ENCODE data around the gene GPC6.

GPC6 gene

GRCh38 chr13:94454334-94454733 is 1227.7 kb downstream of the GPC6 start:
- Histone ChIP-seq H3K4me3 (ENCODE audit: control insufficient read depth in 1 of 7, extremely low read depth in 1 of 7, insufficient read depth in 4 of 7, low read depth in 2 of 7, low read length in 6 of 7) (no peak overlapping the region), H3K4me1 (ENCODE audit: control extremely low read depth in 1 of 4, control insufficient read depth in 4 of 4, insufficient read depth in 4 of 4, low read length in 3 of 4) (no peaks in the 10 kb centered on the region), H3K27ac (ENCODE audit: insufficient read depth in 1 of 2, low read depth in 1 of 2, low read length in 2 of 2, poor library complexity in 1 of 2, severe bottlenecking in 2 of 2) (no peak overlapping the region), H3K27me3 (replicated peaks in 2 of 5; ENCODE audit: control insufficient read depth in 4 of 5, insufficient read depth in 5 of 5, low read length in 4 of 5) (no peaks in the 10 kb centered on the region), H3K9me3 (ENCODE audit: control extremely low read depth in 1 of 5, control insufficient read depth in 4 of 5, insufficient read depth in 2 of 5, low read depth in 1 of 5, low read length in 4 of 5) (no peaks in the 10 kb centered on the region), H3K36me3 (ENCODE audit: control insufficient read depth in 4 of 4, insufficient read depth in 4 of 4, low read length in 3 of 4) (no peaks in the 10 kb centered on the region)
- ChIA-PET POLR2A (no interaction called here), CTCF (no interaction called here)
- no peak for DNase-seq

- POLR2A ChIA-PET = no interaction called here
- no peaks in the 10 kb centered on the region for H3K27me3 ChIP-seq (replicated peaks in 2 of 5; ENCODE audit: control insufficient read depth in 4 of 5, insufficient read depth in 5 of 5, low read length in 4 of 5)
- 100% methylated on average over 1 of the region's 2 CpGs for WGBS (ENCODE audit: insufficient coverage)
- DNase-seq = no peak
- no peaks in the 10 kb centered on the region for H3K9me3 ChIP-seq (ENCODE audit: control extremely low read depth in 1 of 5, control insufficient read depth in 4 of 5, insufficient read depth in 2 of 5, low read depth in 1 of 5, low read length in 4 of 5)
- no peak overlapping the region for H3K27ac ChIP-seq (ENCODE audit: insufficient read depth in 1 of 2, low read depth in 1 of 2, low read length in 2 of 2, poor library complexity in 1 of 2, severe bottlenecking in 2 of 2)
- no peaks in the 10 kb centered on the region for H3K4me1 ChIP-seq (ENCODE audit: control extremely low read depth in 1 of 4, control insufficient read depth in 4 of 4, insufficient read depth in 4 of 4, low read length in 3 of 4)
- CTCF ChIA-PET = no interaction called here
- no peaks in the 10 kb centered on the region for H3K36me3 ChIP-seq (ENCODE audit: control insufficient read depth in 4 of 4, insufficient read depth in 4 of 4, low read length in 3 of 4)
- no peak overlapping the region for H3K4me3 ChIP-seq (ENCODE audit: control insufficient read depth in 1 of 7, extremely low read depth in 1 of 7, insufficient read depth in 4 of 7, low read depth in 2 of 7, low read length in 6 of 7)
These were observed 1228.3 kb downstream of the GPC6 start for GRCh38 chr13:94454906-94455305.

- Histone ChIP-seq H3K27ac (ENCODE audit: insufficient read depth in 1 of 2, low read depth in 1 of 2, low read length in 2 of 2, poor library complexity in 1 of 2, severe bottlenecking in 2 of 2) (no peak overlapping the region), H3K4me3 (ENCODE audit: control insufficient read depth in 1 of 7, extremely low read depth in 1 of 7, insufficient read depth in 4 of 7, low read depth in 2 of 7, low read length in 6 of 7) (no peak overlapping the region), H3K27me3 (replicated peaks in 2 of 5; ENCODE audit: control insufficient read depth in 4 of 5, insufficient read depth in 5 of 5, low read length in 4 of 5) (no peaks in the 10 kb centered on the region), H3K36me3 (ENCODE audit: control insufficient read depth in 4 of 4, insufficient read depth in 4 of 4, low read length in 3 of 4) (no peaks in the 10 kb centered on the region), H3K4me1 (ENCODE audit: control extremely low read depth in 1 of 4, control insufficient read depth in 4 of 4, insufficient read depth in 4 of 4, low read length in 3 of 4) (no peaks in the 10 kb centered on the region), H3K9me3 (ENCODE audit: control extremely low read depth in 1 of 5, control insufficient read depth in 4 of 5, insufficient read depth in 2 of 5, low read depth in 1 of 5, low read length in 4 of 5) (no peaks in the 10 kb centered on the region)
- ChIA-PET POLR2A (no interaction called here), CTCF (no interaction called here)
- WGBS (ENCODE audit: insufficient coverage) = 100% methylated on average over 1 of the region's 2 CpGs
- no peak for DNase-seq
These were observed 1228.8 kb downstream of the GPC6 start for GRCh38 chr13:94455414-94455813.

All from common myeloid progenitor, CD34-positive (primary cell).